Erythroblast (primary cell): ENCODE results near the gene SET.

ENCODE experiments used
- GATA1 ChIP-seq: IDR thresholded peaks from 2 replicates; pipeline ENCODE4 v1.6.1; 2011; ENCODE audit warnings: low read depth, mild to moderate bottlenecking, control low read depth, low read length, moderate library complexity
- POLR2A ChIP-seq: IDR thresholded peaks from 2 replicates; pipeline ENCODE4 v1.6.1; 2011; ENCODE audit warnings: mild to moderate bottlenecking, low read length

DNA sequence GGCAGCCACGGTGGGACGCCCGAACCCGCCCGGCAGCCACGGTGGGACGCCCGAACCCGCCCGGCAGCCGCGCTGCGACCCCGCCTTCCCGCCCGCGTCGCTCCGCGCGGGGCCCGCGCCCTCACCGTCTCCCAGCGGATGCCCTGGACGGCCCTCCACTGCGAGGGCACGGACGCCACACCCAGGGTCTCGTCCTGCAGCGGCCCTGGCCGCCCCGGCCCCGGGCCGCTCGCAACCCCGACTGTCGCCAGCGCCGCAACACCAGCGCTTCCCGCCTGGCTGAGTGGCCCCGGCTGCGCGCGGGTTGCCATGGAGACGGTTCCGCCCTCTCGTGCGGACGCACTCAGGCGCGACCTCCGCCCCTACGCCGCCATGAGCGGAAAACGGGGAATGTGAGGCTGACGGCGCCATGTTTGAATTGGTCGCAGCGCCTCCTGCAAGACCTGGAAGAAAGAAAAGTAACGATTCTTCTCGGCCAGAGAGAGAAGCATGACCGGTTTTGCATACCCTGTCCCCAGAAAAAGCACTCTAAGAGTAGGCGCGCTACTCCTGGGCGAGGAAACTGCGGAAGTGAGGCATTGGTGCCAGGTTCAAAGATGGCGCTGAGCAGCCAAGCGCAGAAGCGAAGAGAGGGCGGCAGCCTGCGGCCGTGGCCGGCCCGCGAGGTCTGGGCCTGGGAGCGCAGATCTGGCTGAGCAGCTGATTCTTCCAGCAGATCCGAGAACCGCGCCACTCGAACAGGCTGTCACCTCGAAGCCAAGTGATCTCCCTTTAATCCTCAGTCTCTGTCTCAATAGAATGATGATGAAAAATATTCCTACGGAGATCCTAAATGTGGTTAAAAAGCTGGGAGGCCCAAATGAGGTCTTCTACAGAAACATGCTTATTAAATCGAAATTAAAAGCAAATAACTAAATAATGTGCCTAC is 32.3 kb upstream of the SET start, which contains the start of gene DYNC2I2:
- TF ChIP-seq POLR2A (peak; percentile 77), GATA1 (no peak)
